ENCODE results near the gene SCAANT1.

The SCAANT1 gene

DNA sequence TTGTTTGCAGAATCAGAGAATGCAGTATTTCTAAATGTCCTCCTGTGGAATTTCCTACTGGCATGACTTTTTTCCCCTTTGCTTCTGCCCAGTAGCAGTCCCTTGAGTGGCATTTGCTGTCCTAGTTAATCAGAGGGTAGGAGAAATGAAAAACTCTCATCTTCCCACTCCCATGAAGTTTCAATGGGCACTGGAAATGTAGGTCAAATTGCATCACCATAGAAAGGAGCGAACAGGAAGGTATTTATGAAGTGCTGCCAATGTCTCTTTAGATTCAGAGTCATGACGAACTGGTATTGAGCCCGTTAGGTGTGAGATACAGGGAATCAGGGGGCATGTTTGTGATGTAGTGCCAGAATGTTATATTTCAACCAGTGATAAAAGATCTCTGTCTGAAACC, 25.3 kb downstream of the SCAANT1 start:
- Histone ChIP-seq H3K27ac (ENCODE audit: low read length, poor library complexity, severe bottlenecking) (no peak overlapping the region), H3K36me3 (ENCODE audit: control insufficient read depth in 1 of 2, insufficient read depth in 2 of 2, low read depth in 1 of 2, low read length in 2 of 2) (peaks cover 0 to 7% of the 10 kb centered on the region in 2 experiments), H4K8ac (ENCODE audit: low read length) (no peak overlapping the region), H3K27me3 (ENCODE audit: control insufficient read depth in 1 of 2, insufficient read depth in 1 of 2, low read length in 2 of 2) (no peaks in the 10 kb centered on the region), H2AFZ (ENCODE audit: low read depth, low read length) (no peak overlapping the region), H2BK5ac (ENCODE audit: low read depth, low read length, poor library complexity, severe bottlenecking) (no peak overlapping the region), H4K91ac (ENCODE audit: low read length) (no peak overlapping the region), H2BK12ac (ENCODE audit: low read length in 2 of 2) (no peak overlapping the region), H3K4ac (ENCODE audit: low read depth in 1 of 2, low read length in 2 of 2) (no peak overlapping the region), H3K9ac (ENCODE audit: low read length) (no peak overlapping the region), H3K4me2 (ENCODE audit: low read length, poor library complexity, severe bottlenecking) (no peak overlapping the region), H3K18ac (ENCODE audit: low read depth in 1 of 2, low read length in 2 of 2) (no peak overlapping the region), H3K23ac (ENCODE audit: low read length in 2 of 2) (no peak overlapping the region), H2AK5ac (ENCODE audit: low read length, severe bottlenecking) (no peak overlapping the region), H3K4me1 (ENCODE audit: control insufficient read depth, insufficient read depth, low read depth, low read length) (no peaks in the 10 kb centered on the region), H2BK120ac (ENCODE audit: low read depth, low read length) (no peak overlapping the region), H2BK15ac (ENCODE audit: low read depth, poor library complexity, severe bottlenecking) (no peak overlapping the region), H3K4me3 (ENCODE audit: insufficient read depth in 1 of 2, low read depth in 1 of 2, low read length in 2 of 2) (no peak overlapping the region), H3K14ac (ENCODE audit: low read length in 2 of 2) (no peak overlapping the region), H3K79me1 (replicated peaks; ENCODE audit: low read length, poor library complexity, severe bottlenecking) (peaks cover 25% of the 10 kb centered on the region), H3K9me3 (ENCODE audit: control insufficient read depth, low read length) (no peaks in the 10 kb centered on the region)
- 98% methylated on average over 3 of the region's 3 CpGs for WGBS
- no peak for DNase-seq

- Histone ChIP-seq H3K27me3 (ENCODE audit: control insufficient read depth in 1 of 2, insufficient read depth in 1 of 2, low read length in 2 of 2) (no peaks in the 10 kb centered on the region), H3K9me3 (ENCODE audit: control insufficient read depth, low read length) (no peaks in the 10 kb centered on the region), H2BK12ac (ENCODE audit: low read length in 2 of 2) (no peak overlapping the region), H2BK15ac (ENCODE audit: low read depth, poor library complexity, severe bottlenecking) (no peak overlapping the region), H3K14ac (ENCODE audit: low read length in 2 of 2) (no peak overlapping the region), H3K18ac (ENCODE audit: low read depth in 1 of 2, low read length in 2 of 2) (peak overlapping the region in 1 of 2 experiments; percentile 6), H3K4me1 (ENCODE audit: control insufficient read depth, insufficient read depth, low read depth, low read length) (no peaks in the 10 kb centered on the region), H3K27ac (ENCODE audit: low read length, poor library complexity, severe bottlenecking) (no peak overlapping the region), H3K4ac (ENCODE audit: low read depth in 1 of 2, low read length in 2 of 2) (no peak overlapping the region), H2BK120ac (ENCODE audit: low read depth, low read length) (no peak overlapping the region), H3K23ac (ENCODE audit: low read length in 2 of 2) (no peak overlapping the region), H4K8ac (ENCODE audit: low read length) (no peak overlapping the region), H3K36me3 (ENCODE audit: control insufficient read depth in 1 of 2, insufficient read depth in 2 of 2, low read depth in 1 of 2, low read length in 2 of 2) (no peaks in the 10 kb centered on the region), H3K9ac (ENCODE audit: low read length) (no peak overlapping the region), H3K4me3 (ENCODE audit: insufficient read depth in 1 of 2, low read depth in 1 of 2, low read length in 2 of 2) (no peak overlapping the region), H4K91ac (ENCODE audit: low read length) (no peak overlapping the region), H2AK5ac (ENCODE audit: low read length, severe bottlenecking) (no peak overlapping the region), H3K79me1 (replicated peaks; ENCODE audit: low read length, poor library complexity, severe bottlenecking) (peaks cover 25% of the 10 kb centered on the region), H3K4me2 (ENCODE audit: low read length, poor library complexity, severe bottlenecking) (no peak overlapping the region), H2BK5ac (ENCODE audit: low read depth, low read length, poor library complexity, severe bottlenecking) (no peak overlapping the region), H2AFZ (ENCODE audit: low read depth, low read length) (no peak overlapping the region)
- no peak for DNase-seq
- WGBS: 32% methylated on average over 4 of the region's 5 CpGs
Measured at GRCh38 chr3:63880653-63881052, 31.5 kb downstream of the SCAANT1 start.

- H3K23ac ChIP-seq (ENCODE audit: low read length in 2 of 2): no peak overlapping the region
- H3K9ac ChIP-seq (ENCODE audit: low read length): no peak overlapping the region
- no peak overlapping the region for H3K4me3 ChIP-seq (ENCODE audit: insufficient read depth in 1 of 2, low read depth in 1 of 2, low read length in 2 of 2)
- no peaks in the 10 kb centered on the region for H3K27me3 ChIP-seq (ENCODE audit: control insufficient read depth in 1 of 2, insufficient read depth in 1 of 2, low read length in 2 of 2)
- no peak for DNase-seq
- no peak overlapping the region for H2BK12ac ChIP-seq (ENCODE audit: low read length in 2 of 2)
- H3K4me1 ChIP-seq (ENCODE audit: control insufficient read depth, insufficient read depth, low read depth, low read length): no peaks in the 10 kb centered on the region
- H3K4ac ChIP-seq (ENCODE audit: low read depth in 1 of 2, low read length in 2 of 2): no peak overlapping the region
- H2AK5ac ChIP-seq (ENCODE audit: low read length, severe bottlenecking): no peak overlapping the region
- no peak overlapping the region for H2BK120ac ChIP-seq (ENCODE audit: low read depth, low read length)
- H3K27ac ChIP-seq (ENCODE audit: low read length, poor library complexity, severe bottlenecking): no peak overlapping the region
- H2AFZ ChIP-seq (ENCODE audit: low read depth, low read length): no peak overlapping the region
- no peak overlapping the region for H4K8ac ChIP-seq (ENCODE audit: low read length)
- WGBS: 61% methylated on average over 2 of the region's 2 CpGs
- no peak overlapping the region for H3K18ac ChIP-seq (ENCODE audit: low read depth in 1 of 2, low read length in 2 of 2)
- no peaks in the 10 kb centered on the region for H3K9me3 ChIP-seq (ENCODE audit: control insufficient read depth, low read length)
- H3K14ac ChIP-seq (ENCODE audit: low read length in 2 of 2): no peak overlapping the region
- no peak overlapping the region for H3K4me2 ChIP-seq (ENCODE audit: low read length, poor library complexity, severe bottlenecking)
- peaks cover 26% of the 10 kb centered on the region for H3K79me1 ChIP-seq (replicated peaks; ENCODE audit: low read length, poor library complexity, severe bottlenecking)
- H2BK15ac ChIP-seq (ENCODE audit: low read depth, poor library complexity, severe bottlenecking): no peak overlapping the region
- no peak overlapping the region for H2BK5ac ChIP-seq (ENCODE audit: low read depth, low read length, poor library complexity, severe bottlenecking)
- H4K91ac ChIP-seq (ENCODE audit: low read length): no peak overlapping the region
- H3K36me3 ChIP-seq (ENCODE audit: control insufficient read depth in 1 of 2, insufficient read depth in 2 of 2, low read depth in 1 of 2, low read length in 2 of 2): no peaks in the 10 kb centered on the region
Measured at GRCh38 chr3:63878394-63879060, 33.7 kb downstream of the SCAANT1 start.

- no peak overlapping the region for H2BK5ac ChIP-seq (ENCODE audit: low read depth, low read length, poor library complexity, severe bottlenecking)
- H2BK12ac ChIP-seq (ENCODE audit: low read length in 2 of 2): no peak overlapping the region
- H3K9ac ChIP-seq (ENCODE audit: low read length): no peak overlapping the region
- H2BK15ac ChIP-seq (ENCODE audit: low read depth, poor library complexity, severe bottlenecking): no peak overlapping the region
- no peak overlapping the region for H3K27ac ChIP-seq (ENCODE audit: low read length, poor library complexity, severe bottlenecking)
- H2BK120ac ChIP-seq (ENCODE audit: low read depth, low read length): no peak overlapping the region
- H3K36me3 ChIP-seq (ENCODE audit: control insufficient read depth in 1 of 2, insufficient read depth in 2 of 2, low read depth in 1 of 2, low read length in 2 of 2): no peaks in the 10 kb centered on the region
- H3K4ac ChIP-seq (ENCODE audit: low read depth in 1 of 2, low read length in 2 of 2): no peak overlapping the region
- H3K14ac ChIP-seq (ENCODE audit: low read length in 2 of 2): no peak overlapping the region
- no peak overlapping the region for H4K8ac ChIP-seq (ENCODE audit: low read length)
- H2AK5ac ChIP-seq (ENCODE audit: low read length, severe bottlenecking): no peak overlapping the region
- H4K91ac ChIP-seq (ENCODE audit: low read length): no peak overlapping the region
- H3K4me3 ChIP-seq (ENCODE audit: insufficient read depth in 1 of 2, low read depth in 1 of 2, low read length in 2 of 2): no peak overlapping the region
- WGBS: 69% methylated on average over 2 of the region's 3 CpGs
- H3K79me1 ChIP-seq (replicated peaks; ENCODE audit: low read length, poor library complexity, severe bottlenecking): peaks cover 28% of the 10 kb centered on the region
- H3K4me1 ChIP-seq (ENCODE audit: control insufficient read depth, insufficient read depth, low read depth, low read length): no peaks in the 10 kb centered on the region
- no peak overlapping the region for H3K4me2 ChIP-seq (ENCODE audit: low read length, poor library complexity, severe bottlenecking)
- H3K9me3 ChIP-seq (ENCODE audit: control insufficient read depth, low read length): no peaks in the 10 kb centered on the region
- H3K27me3 ChIP-seq (ENCODE audit: control insufficient read depth in 1 of 2, insufficient read depth in 1 of 2, low read length in 2 of 2): no peaks in the 10 kb centered on the region
- DNase-seq: peak; percentile 14
- no peak overlapping the region for H3K18ac ChIP-seq (ENCODE audit: low read depth in 1 of 2, low read length in 2 of 2)
- H3K23ac ChIP-seq (ENCODE audit: low read length in 2 of 2): no peak overlapping the region
- H2AFZ ChIP-seq (ENCODE audit: low read depth, low read length): no peak overlapping the region
Measured at GRCh38 chr3:63877737-63878393, 34.3 kb downstream of the SCAANT1 start.

All from mesenchymal stem cell (in vitro differentiated cells and primary cell).